Pancreas (tissue), 10 donors: ENCODE measurements around the gene CDK5R1. TPM values are rescaled to one million over a fixed set of nuclear protein-coding genes. Genes with fewer than 3 reads are reported as not detected.

Experiments
- ATAC-seq, 4 donors: fragments of 200-7000 bp; cut with Tn5 transposase; one replicate each; pipeline versions ENCODE4 v1.8.0 to v1.9.1; 2020; ENCODE audit warnings: mild to moderate bottlenecking in 4 of 4, moderate library complexity in 4 of 4
- DNase-seq, 6 donors: peaks; one replicate each; pipeline ENCODE4 v3.0.0-alpha.2; 2020
- FAIRE-seq: peaks from 2 replicates; lab custom pipeline; 2012; peaks lifted over from hg19 to GRCh38; lab: Jason Lieb, UNC
- H3K27ac ChIP-seq, 4 donors: fragments of 200-600 bp; sonication (generic); 1 replicate in 3 of 4; 2 replicates in 1 of 4; pipeline versions ENCODE4 v1.5.0 to v1.8.0; 2020
- H3K27me3 ChIP-seq, 4 donors: fragments of 200-600 bp; one replicate each; pipeline ENCODE4 v1.8.0; 2021
- H3K36me3 ChIP-seq, 3 donors: fragments of 200-600 bp; sonication (generic) in 1 of 3; one replicate each; pipeline versions ENCODE4 v1.5.0 to v1.8.0; 2020 to 2021
- H3K4me1 ChIP-seq, 3 donors: fragments of 200-600 bp; one replicate each; pipeline ENCODE4 v1.8.0; 2021
- H3K4me3 ChIP-seq, 4 donors: fragments of 200-600 bp; sonication (generic) in 2 of 4; one replicate each; pipeline versions ENCODE4 v1.5.0 to v1.8.0; 2020 to 2021
- H3K9me3 ChIP-seq, 4 donors: fragments of 200-600 bp; one replicate each; pipeline ENCODE4 v1.8.0; 2021
- WGBS, 2 donors: extraction: QIAGEN DNeasy Blood & Tissue Kit; methylation state at CpG; one replicate each; pipeline ENCODE4 v1.1.7; 2013; 5-methylcytosine and 5-hydroxymethylcytosine counted together
- intact Hi-C, 3 donors: fragments of 100-400 bp; cut with DNase I; formaldehyde crosslinking; loops; one replicate each; pipeline versions ENCODE4 v1.11.1 to v1.14.2; 2022
- polyA plus RNA-seq, 2 donors: library from polyadenylated mRNA; stranded (reverse); fragments of 200-250 nt; gene quantifications; one replicate each; pipeline ENCODE4 v1.2.3, GENCODE V29; 2013
- total RNA-seq, 6 donors: library from RNA; stranded (reverse); fragmentation: NEBNext Ultra II Directional in 4 of 6; extraction: Animal tissue kit (Norgen Biotek cat#: 25700) in 4 of 6; gene quantifications; one replicate each; pipeline versions ENCODE4 v1.2.1 to v1.2.4, GENCODE V29; 2021 to 2023
- TF ChIP-seq, protein P1 (sequence below), 4 donors: fragments of 200-600 bp; sonication (generic) in 3 of 4; IDR thresholded peaks; one replicate each; pipeline versions ENCODE4 v1.5.0 to v1.8.0; 2021; ENCODE audit warnings: antibody characterized with exemption in 4 of 4
- donor health status: healthy with polysubstance abuse.
- donor health status: DM: no; HTN: no; CAD: no; lungs with moderate emphysema.
- donor health status: DM: no; HTN: no; CAD: no.
- donor health status: control.
- donor health status: control.
- donor health status: Bipolar disorder and iron deficiency.
- donor health status: DM: yes; HTN: yes; CAD: no.
- donor health status: DM: no; HTN: no; CAD: no.
- donor health status: DM: no; HTN: no; CAD: no.
- donor health status: DM: yes; HTN: yes; CAD: no.

Gene CDK5R1
- total and polyA plus RNA-seq, 8 donors: 0.46 to 5.1 (median 1.0) TPM

DNA sequence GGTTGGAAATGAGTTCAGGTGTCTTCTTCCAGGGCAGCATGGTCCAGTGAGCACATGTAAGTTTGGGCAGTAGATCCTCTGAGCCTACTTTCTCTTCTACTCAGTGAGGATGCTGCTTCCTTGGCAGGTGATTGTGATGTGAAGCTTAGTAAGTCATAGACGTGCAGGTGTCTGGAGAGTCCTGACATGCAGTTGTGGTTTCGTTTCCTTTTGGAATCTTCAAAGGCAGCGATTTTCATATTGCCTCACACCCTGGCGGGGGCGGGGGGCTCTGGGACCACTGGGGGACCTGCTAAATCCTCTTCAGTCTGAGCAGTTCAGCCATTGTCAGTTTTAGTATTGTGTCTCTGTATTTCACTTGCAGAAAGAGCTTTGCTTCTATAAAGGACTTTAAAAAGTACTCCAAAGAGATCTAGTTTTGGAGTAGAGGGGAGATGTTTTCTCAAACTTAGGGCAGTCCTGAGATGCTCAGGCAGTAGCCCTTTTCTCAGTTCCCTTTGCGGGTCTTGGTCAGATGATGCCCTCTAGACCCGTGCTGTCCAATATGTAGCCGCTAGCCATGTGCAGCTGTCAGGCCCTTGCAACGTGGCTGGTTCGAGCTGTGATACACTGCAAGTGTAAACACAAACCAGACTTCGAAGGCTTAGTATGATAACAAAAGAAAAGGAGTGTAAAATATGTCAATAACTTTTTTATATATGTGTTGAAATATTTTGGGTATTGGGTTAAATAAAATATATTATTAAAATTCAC is 4.0 kb upstream of the CDK5R1 start:
- Histone ChIP-seq H3K27ac (peak overlapping the region; percentile 38 to 65 (median 58)), H3K36me3 (peaks cover 5 to 31% (median 11%) of the 10 kb centered on the region in 3 donors), H3K4me3 (no peak overlapping the region), H3K9me3 (no peaks in the 10 kb centered on the region), H3K4me1 (peaks cover 0 to 9% (median 7%) of the 10 kb centered on the region in 3 donors), H3K27me3 (no peaks in the 10 kb centered on the region)
- no peak for DNase-seq
- WGBS, 2 donors: 58 to 64% methylated on average over 11 of the region's 11 CpGs
- FAIRE-seq: no peak
- TF ChIP-seq, protein P1, sequence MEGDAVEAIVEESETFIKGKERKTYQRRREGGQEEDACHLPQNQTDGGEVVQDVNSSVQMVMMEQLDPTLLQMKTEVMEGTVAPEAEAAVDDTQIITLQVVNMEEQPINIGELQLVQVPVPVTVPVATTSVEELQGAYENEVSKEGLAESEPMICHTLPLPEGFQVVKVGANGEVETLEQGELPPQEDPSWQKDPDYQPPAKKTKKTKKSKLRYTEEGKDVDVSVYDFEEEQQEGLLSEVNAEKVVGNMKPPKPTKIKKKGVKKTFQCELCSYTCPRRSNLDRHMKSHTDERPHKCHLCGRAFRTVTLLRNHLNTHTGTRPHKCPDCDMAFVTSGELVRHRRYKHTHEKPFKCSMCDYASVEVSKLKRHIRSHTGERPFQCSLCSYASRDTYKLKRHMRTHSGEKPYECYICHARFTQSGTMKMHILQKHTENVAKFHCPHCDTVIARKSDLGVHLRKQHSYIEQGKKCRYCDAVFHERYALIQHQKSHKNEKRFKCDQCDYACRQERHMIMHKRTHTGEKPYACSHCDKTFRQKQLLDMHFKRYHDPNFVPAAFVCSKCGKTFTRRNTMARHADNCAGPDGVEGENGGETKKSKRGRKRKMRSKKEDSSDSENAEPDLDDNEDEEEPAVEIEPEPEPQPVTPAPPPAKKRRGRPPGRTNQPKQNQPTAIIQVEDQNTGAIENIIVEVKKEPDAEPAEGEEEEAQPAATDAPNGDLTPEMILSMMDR (IDR thresholded peaks at IDR 0.05): no peak
- intact Hi-C loops: loop anchor here in 2 of 3 donors (5.0 to 10.0 kb wide), 2 partner anchors 272 to 275 kb away; no protein-coding TSS in a partner anchor
- ATAC-seq: no peak

DNA sequence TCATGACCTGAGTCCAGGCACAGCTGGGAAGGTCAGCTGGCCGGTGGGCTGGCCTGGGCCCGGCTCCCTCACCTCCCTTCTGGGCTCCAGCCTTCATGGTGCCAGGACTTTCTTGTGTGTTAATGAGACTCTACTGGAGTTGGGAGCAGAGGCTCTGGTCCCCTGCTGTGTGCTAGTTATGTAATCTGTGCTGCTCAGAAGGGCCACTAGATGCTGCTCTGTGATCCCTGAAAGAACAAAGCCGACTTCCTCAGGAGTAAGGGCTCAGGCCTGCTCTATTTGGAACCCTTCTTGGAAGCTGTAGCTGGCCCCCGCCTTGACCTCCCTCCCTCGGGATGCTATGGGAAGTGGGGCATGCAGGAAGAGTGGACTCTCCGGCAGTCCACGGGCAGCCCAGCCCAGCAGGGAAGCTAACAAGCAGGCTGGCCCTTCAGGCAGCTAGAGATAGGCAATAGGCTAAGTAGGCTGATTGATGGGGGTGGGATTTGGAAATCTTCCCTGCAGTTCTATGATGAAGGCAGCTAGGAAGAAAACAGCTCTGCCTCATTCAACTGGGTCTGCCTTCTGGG is 3.3 kb upstream of the CDK5R1 start:
- Histone ChIP-seq H3K36me3 (peaks cover 3 to 29% (median 9%) of the 10 kb centered on the region in 3 donors), H3K4me3 (no peak overlapping the region), H3K9me3 (no peaks in the 10 kb centered on the region), H3K27me3 (no peaks in the 10 kb centered on the region), H3K4me1 (peaks cover 0 to 10% (median 7%) of the 10 kb centered on the region in 3 donors), H3K27ac (peak overlapping the region; percentile 38 to 65 (median 58))
- DNase-seq (peak in 4 of 6 donors; percentile 44 to 54 (median 51)), ATAC-seq (peak; percentile 66 to 79 (median 73)), FAIRE-seq (no peak)
- TF ChIP-seq, protein P1 (IDR thresholded peaks at IDR 0.05): peak in 3 of 4 donors; percentile 23 to 38 (median 34)
- WGBS, 2 donors: 10 to 16% methylated on average over 7 of the region's 7 CpGs
- intact Hi-C loops: loop anchor here in 2 of 3 donors (5.0 to 10.0 kb wide), 2 partner anchors 271 to 274 kb away; no protein-coding TSS in a partner anchor

DNA sequence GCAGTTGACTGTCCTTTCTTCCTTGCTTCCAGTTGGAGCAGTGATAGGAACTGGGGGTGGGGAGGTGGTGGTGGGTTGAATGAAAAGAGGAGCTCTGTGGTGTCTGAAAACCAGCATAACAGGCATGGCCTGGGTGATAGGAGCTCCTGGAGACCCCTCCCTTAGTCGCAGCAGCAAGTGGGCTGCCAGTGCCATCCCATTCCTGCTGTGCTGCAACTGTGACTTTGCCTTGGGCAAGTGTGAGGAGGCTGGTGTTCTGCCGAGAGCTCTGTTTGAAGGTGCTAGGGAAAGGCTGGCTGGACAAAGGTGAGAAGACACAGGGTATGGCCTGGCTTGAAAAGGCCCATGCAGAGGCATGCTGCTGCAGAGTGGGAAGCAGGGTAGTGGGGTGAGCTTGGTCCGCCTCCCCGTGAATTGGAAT is 2.7 kb upstream of the CDK5R1 start:
- FAIRE-seq (no peak), ATAC-seq (no peak), DNase-seq (no peak)
- no peaks in the 10 kb centered on the region for H3K27me3 ChIP-seq
- peak overlapping the region in 2 of 4 donors; percentile 38 to 55 for H3K27ac ChIP-seq
- H3K4me1 ChIP-seq: peaks cover 0 to 10% (median 7%) of the 10 kb centered on the region in 3 donors
- intact Hi-C loops: loop anchor here in 2 of 3 donors (5.0 to 10.0 kb wide), 2 partner anchors 271 to 273 kb away; no protein-coding TSS in a partner anchor
- H3K4me3 ChIP-seq: no peak overlapping the region
- peaks cover 3 to 29% (median 9%) of the 10 kb centered on the region in 3 donors for H3K36me3 ChIP-seq
- no peaks in the 10 kb centered on the region for H3K9me3 ChIP-seq
- TF ChIP-seq, protein P1 (IDR thresholded peaks at IDR 0.05): no peak
- WGBS, 2 donors: 85% methylated on average over 4 of the region's 4 CpGs

DNA sequence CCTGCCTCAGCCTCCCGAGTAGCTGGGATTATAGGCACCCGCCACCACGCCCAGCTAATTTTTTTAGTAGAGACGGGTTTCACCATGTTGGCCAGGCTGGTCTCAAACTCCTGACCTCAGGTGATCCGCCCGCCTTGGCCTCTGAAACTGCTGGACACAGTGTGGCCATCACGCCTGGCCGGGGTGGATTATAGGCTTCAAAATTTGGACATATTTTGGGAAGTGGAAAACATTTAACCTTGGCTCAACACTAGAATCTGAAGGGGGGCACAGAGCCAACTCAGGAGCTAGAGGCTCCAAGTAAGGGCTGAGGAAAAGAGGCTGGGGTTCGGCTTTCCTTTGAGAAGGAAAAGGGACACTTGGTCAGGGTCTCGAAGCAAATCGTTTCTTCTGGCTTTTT is 2.2 kb upstream of the CDK5R1 start:
- Histone ChIP-seq H3K27ac (no peak overlapping the region), H3K27me3 (no peaks in the 10 kb centered on the region), H3K4me1 (peaks cover 0 to 10% (median 7%) of the 10 kb centered on the region in 3 donors), H3K9me3 (no peaks in the 10 kb centered on the region), H3K36me3 (peaks cover 3 to 24% (median 5%) of the 10 kb centered on the region in 3 donors), H3K4me3 (no peak overlapping the region)
- WGBS, 2 donors: 83 to 88% methylated on average over 11 of the region's 11 CpGs
- TF ChIP-seq, protein P1 (IDR thresholded peaks at IDR 0.05): no peak
- ATAC-seq: no peak
- no peak for DNase-seq
- no peak for FAIRE-seq
- intact Hi-C loops: loop anchor here in 2 of 3 donors (5.0 to 10.0 kb wide), 2 partner anchors 270 to 273 kb away; no protein-coding TSS in a partner anchor
